ENCODE measurements around the gene FAM221A.

- no peak for TF ChIP-seq CTCF (IDR thresholded peaks at IDR 0.05)
- TF ChIP-seq POLR2A (IDR thresholded peaks at IDR 0.05) = no peak
These were observed 18.8 kb downstream of the FAM221A start for GRCh38 chr7:23698822-23699221.

All from body of pancreas (tissue), 4 donors.